ENCODE measurements around the gene COL24A1.
"Not testable (repeated sequence)": the region's sequence is repeated elsewhere in the genome, so short reads cannot be mapped to it uniquely, and the experiment has no call there.

DNA sequence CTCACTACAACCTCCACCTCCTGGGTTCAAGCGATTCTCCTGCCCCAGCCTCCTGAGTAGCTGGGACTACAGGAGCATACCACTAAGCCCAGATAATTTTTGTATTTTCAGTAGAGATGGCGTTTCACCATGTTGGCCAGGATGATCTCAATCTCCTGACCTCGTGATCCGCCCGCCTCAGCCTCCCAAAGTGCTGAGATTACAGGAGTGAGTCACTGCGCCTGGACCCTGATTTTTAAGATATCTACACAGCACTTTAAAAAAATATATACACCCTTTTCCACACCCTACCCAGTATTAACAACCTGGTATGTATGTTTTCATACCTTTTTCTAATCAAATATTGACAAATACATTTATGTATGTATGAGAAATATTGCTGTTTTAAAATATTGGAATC, 379.6 kb downstream of the COL24A1 start:
- not testable (repeated sequence) for TF ChIP-seq POLR2AphosphoS5, EP300 (IDR thresholded peaks at IDR 0.05)

All from upper lobe of left lung (tissue), 4 donors.